Measurements from ENCODE around the gene ZNF335. TPM values are rescaled to one million over a fixed set of nuclear protein-coding genes. Genes with fewer than 3 reads are reported as not detected.
"Not testable (repeated sequence)": the region's sequence is repeated elsewhere in the genome, so short reads cannot be mapped to it uniquely, and the experiment has no call there.

Gene ZNF335
- polyA plus RNA-seq, 3 donors = 10.2 to 10.9 (median 10.5) TPM

GRCh38 chr20:45911486-45912343 lies 60.3 kb downstream of the ZNF335 start, which contains the start of gene PLTP:
PLTP (minus strand) TSS chr20:45912155; CDS start chr20:45911452, 703 bp downstream.
- peak in 1 of 3 donors; percentile 61 for DNase-seq (ENCODE audit: low read depth in 3 of 3, low spot score in 2 of 3)

- DNase-seq (ENCODE audit: low read depth in 3 of 3, low spot score in 2 of 3) = peak in 2 of 3 donors; percentile 93 to 94
Observed at GRCh38 chr20:45910670-45911485, 61.1 kb downstream of the ZNF335 start.

- DNase-seq (ENCODE audit: low read depth in 3 of 3, low spot score in 2 of 3) = no peak
Observed at GRCh38 chr20:45909817-45910669, 62.0 kb downstream of the ZNF335 start.

- no peak for DNase-seq (ENCODE audit: low read depth in 3 of 3, low spot score in 2 of 3)
Observed at GRCh38 chr20:45909336-45909808, 62.6 kb downstream of the ZNF335 start.

- no peak for DNase-seq (ENCODE audit: low read depth in 3 of 3, low spot score in 2 of 3)
Observed at GRCh38 chr20:45908084-45908483, 63.9 kb downstream of the ZNF335 start.

- DNase-seq (ENCODE audit: low read depth in 3 of 3, low spot score in 2 of 3) = no peak
Observed at GRCh38 chr20:45907219-45907948, 64.6 kb downstream of the ZNF335 start.

- no peak for DNase-seq (ENCODE audit: low read depth in 3 of 3, low spot score in 2 of 3)
Observed at GRCh38 chr20:45905505-45906079, 66.4 kb downstream of the ZNF335 start.

GRCh38 chr20:45904583-45905504 lies 67.2 kb downstream of the ZNF335 start:
- DNase-seq (ENCODE audit: low read depth in 3 of 3, low spot score in 2 of 3) = no peak

- no peak for DNase-seq (ENCODE audit: low read depth in 3 of 3, low spot score in 2 of 3)
Observed at GRCh38 chr20:45902199-45902701, 69.8 kb downstream of the ZNF335 start.

- DNase-seq (ENCODE audit: low read depth in 3 of 3, low spot score in 2 of 3) = not testable (repeated sequence)
Observed at GRCh38 chr20:45901332-45901731, 70.7 kb downstream of the ZNF335 start.

GRCh38 chr20:45899046-45899835 lies 72.8 kb downstream of the ZNF335 start:
- DNase-seq (ENCODE audit: low read depth in 3 of 3, low spot score in 2 of 3) = no peak

Other genes starting within 250 kb of the ZNF335 start
- not detected for gene SPINT4, start 249.9 kb downstream of the ZNF335 start, polyA plus RNA-seq (ENCODE audit: insufficient read length in 3 of 3)
- 1 to 10 TPM; 1.4 to 2.0 (median 1.9) TPM for gene WFDC3, start 180.3 kb downstream of the ZNF335 start, polyA plus RNA-seq (ENCODE audit: insufficient read length in 3 of 3)
- gene DNTTIP1, start 180.2 kb downstream of the ZNF335 start, polyA plus RNA-seq (ENCODE audit: insufficient read length in 3 of 3) = 10 to 100 TPM; 35.2 to 39.0 (median 35.6) TPM
- 10 to 100 TPM; 62.5 to 67.2 (median 66.1) TPM for gene UBE2C, start 159.6 kb downstream of the ZNF335 start, polyA plus RNA-seq (ENCODE audit: insufficient read length in 3 of 3)
- gene TNNC2, start 144.9 kb downstream of the ZNF335 start, polyA plus RNA-seq (ENCODE audit: insufficient read length in 3 of 3) = under 1 TPM in 2 of 3 donors, not detected in 1; 0.40 to 0.68 TPM
- 10 to 100 TPM in 2 of 3 donors, 1 to 10 TPM in 1; 9.8 to 10.9 (median 10.3) TPM for gene SNX21, start 138.4 kb downstream of the ZNF335 start, polyA plus RNA-seq (ENCODE audit: insufficient read length in 3 of 3)
- gene ACOT8, start 114.8 kb downstream of the ZNF335 start, polyA plus RNA-seq (ENCODE audit: insufficient read length in 3 of 3) = 10 to 100 TPM; 18.7 to 23.7 (median 20.9) TPM
- gene ZSWIM3, start 114.6 kb downstream of the ZNF335 start, polyA plus RNA-seq (ENCODE audit: insufficient read length in 3 of 3) = 1 to 10 TPM; 5.3 to 5.8 (median 5.6) TPM
- 10 to 100 TPM; 13.4 to 16.0 (median 14.8) TPM for gene ZSWIM1, start 91.0 kb downstream of the ZNF335 start, polyA plus RNA-seq (ENCODE audit: insufficient read length in 3 of 3)
- 1 to 10 TPM; 2.0 to 3.2 (median 3.0) TPM for gene SPATA25, start 84.6 kb downstream of the ZNF335 start, polyA plus RNA-seq (ENCODE audit: insufficient read length in 3 of 3)
- gene NEURL2, start 81.0 kb downstream of the ZNF335 start, polyA plus RNA-seq (ENCODE audit: insufficient read length in 3 of 3) = 1 to 10 TPM; 4.3 to 6.0 (median 5.5) TPM
- 100 to 1,000 TPM; 116 to 134 (median 118) TPM for gene CTSA, start 80.9 kb downstream of the ZNF335 start, polyA plus RNA-seq (ENCODE audit: insufficient read length in 3 of 3)
- gene PLTP, start 60.0 kb downstream of the ZNF335 start, polyA plus RNA-seq (ENCODE audit: insufficient read length in 3 of 3) = 100 to 1,000 TPM; 129 to 133 (median 131) TPM
- 10 to 100 TPM; 41.3 to 47.1 (median 45.2) TPM for gene PCIF1, start 37.5 kb downstream of the ZNF335 start, polyA plus RNA-seq (ENCODE audit: insufficient read length in 3 of 3)
- gene MMP9, start 36.7 kb upstream of the ZNF335 start, polyA plus RNA-seq (ENCODE audit: insufficient read length in 3 of 3) = under 1 TPM; 0.31 to 0.57 (median 0.54) TPM
- gene SLC12A5, start 57.0 kb upstream of the ZNF335 start, polyA plus RNA-seq (ENCODE audit: insufficient read length in 3 of 3) = 1 to 10 TPM; 1.0 to 1.8 (median 1.2) TPM
- 10 to 100 TPM; 55.1 to 57.7 (median 57.0) TPM for gene NCOA5, start 117.8 kb upstream of the ZNF335 start, polyA plus RNA-seq (ENCODE audit: insufficient read length in 3 of 3)
- 1 to 10 TPM; 5.8 to 6.5 (median 5.9) TPM for gene CD40, start 146.1 kb upstream of the ZNF335 start, polyA plus RNA-seq (ENCODE audit: insufficient read length in 3 of 3)

Measured in right renal cortex interstitium (tissue), 3 donors.